Measurements from ENCODE around the gene ZCCHC14.
"Not testable (repeated sequence)": the region's sequence is repeated elsewhere in the genome, so short reads cannot be mapped to it uniquely, and the experiment has no call there.

Gene ZCCHC14

DNA sequence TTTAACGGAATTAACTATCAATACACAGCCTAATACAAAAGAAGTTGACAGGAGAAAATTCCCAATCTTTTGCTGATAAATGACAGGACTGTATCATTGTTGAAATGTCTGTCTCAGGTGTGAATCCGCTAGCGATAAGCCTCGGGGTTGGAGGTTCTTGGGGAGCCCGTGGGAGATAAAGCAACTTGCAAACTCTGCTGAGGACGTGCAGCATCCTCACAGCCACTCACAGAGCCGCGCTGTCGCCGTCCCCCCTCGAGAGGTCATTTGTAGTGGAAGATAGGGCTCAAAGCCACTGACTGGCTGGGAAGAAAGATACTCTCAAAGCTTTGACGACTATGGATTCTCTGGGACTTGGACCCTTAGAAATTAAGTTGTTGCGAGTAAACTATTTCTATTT lies 83.7 kb downstream of the ZCCHC14 start:
- DNase-seq (ENCODE audit: low read depth), result no peak

DNA sequence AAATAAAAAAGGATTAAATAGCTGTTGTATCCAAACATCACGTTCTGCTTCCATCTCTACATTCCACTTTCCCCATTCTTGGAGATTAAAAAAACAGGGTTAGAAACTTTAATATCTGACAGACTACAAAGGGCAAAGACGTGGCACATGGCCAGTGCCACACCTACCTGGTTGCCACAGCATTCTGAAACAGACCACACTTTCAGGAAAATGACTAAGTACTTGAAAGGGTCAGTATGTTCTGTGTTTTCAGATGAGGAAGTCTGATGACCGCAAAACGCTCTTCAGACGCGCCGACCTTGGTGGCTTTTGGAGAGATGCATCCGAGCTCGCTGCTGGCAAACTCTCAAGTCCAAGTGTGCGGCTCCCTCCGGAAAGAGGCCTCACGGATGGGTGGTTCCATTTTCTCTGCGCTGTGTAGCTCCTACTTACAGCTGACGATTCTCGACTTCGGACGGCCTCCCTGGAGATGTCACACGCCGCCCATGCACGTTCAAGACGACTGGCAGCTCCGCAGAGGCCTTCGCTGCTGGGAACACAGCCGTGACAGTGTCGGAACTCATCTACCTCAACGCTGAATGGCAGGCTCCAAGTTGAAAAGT lies 85.2 kb downstream of the ZCCHC14 start:
- peak; percentile 89 for DNase-seq (ENCODE audit: low read depth)

- no peak for DNase-seq (ENCODE audit: low read depth)
These were observed 86.2 kb downstream of the ZCCHC14 start for GRCh38 chr16:87406495-87407088.

GRCh38 chr16:87404764-87405625 lies 87.8 kb downstream of the ZCCHC14 start:
- no peak for DNase-seq (ENCODE audit: low read depth)

- DNase-seq (ENCODE audit: low read depth), result no peak
These were observed 97.5 kb downstream of the ZCCHC14 start for GRCh38 chr16:87395181-87395842.

GRCh38 chr16:87393680-87394055 lies 99.2 kb downstream of the ZCCHC14 start:
- DNase-seq (ENCODE audit: low read depth), result no peak

- DNase-seq (ENCODE audit: low read depth), result peak; percentile 53
These were observed 99.8 kb downstream of the ZCCHC14 start for GRCh38 chr16:87392821-87393679.

- DNase-seq (ENCODE audit: low read depth), result peak; percentile 96
These were observed 100.6 kb downstream of the ZCCHC14 start, which contains the start of gene MAP1LC3B for GRCh38 chr16:87391950-87392820. Gene MAP1LC3B (plus strand): TSS chr16:87392336. CDS start chr16:87392428, 92 bp downstream.

DNA sequence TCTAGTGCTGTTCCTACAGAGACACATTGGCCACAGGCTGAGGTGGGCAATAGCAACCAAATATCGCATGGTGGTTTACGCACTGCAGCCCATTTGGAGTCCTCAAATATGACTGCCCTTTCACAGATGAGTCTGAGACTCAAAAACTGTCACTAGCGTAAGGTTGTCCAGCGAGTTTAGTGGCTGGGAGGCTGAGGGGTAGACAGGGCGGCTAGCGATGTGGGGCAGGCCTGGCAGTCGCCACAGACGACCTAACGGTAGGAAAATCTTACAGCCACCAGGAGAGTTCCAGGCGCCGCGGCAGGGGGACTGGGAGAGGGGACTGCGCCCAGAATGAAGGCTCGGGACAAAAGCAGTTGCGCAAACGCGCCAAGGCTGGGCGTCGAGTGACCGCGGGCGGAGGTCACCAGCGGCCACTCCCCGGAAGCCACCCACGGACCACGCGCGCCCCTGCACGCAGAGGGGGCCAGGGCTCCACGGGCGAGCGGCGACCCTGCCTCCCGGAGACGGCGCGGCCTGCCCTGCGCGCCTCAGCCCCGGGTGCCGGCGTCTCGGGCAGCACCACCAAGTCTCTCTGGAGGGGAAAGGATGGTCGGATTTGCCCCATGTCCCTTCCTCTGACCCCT lies 101.4 kb downstream of the ZCCHC14 start:
- no peak for DNase-seq (ENCODE audit: low read depth)

- DNase-seq (ENCODE audit: low read depth), result no peak
These were observed 102.0 kb downstream of the ZCCHC14 start for GRCh38 chr16:87390641-87391323.

DNA sequence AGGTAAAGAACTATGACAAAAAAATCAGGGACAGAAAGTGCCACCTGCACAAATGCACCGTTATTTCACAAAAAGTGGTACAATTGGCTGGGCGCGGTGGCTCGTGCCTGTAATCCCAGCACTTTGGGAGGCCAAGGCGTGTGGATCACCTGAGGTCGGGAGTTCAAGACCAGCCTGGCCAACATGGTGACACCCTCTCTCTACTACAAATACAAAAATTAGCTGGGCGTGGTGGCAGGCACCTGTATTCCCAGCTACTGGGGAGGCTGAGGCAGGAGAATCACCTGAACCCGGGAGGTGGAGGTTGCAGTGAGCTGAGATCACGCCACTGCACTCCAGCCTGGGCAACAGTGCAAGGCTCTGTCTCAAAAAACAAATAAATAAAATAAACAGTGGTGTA lies 102.9 kb downstream of the ZCCHC14 start:
- DNase-seq (ENCODE audit: low read depth), result not testable (repeated sequence)

DNA sequence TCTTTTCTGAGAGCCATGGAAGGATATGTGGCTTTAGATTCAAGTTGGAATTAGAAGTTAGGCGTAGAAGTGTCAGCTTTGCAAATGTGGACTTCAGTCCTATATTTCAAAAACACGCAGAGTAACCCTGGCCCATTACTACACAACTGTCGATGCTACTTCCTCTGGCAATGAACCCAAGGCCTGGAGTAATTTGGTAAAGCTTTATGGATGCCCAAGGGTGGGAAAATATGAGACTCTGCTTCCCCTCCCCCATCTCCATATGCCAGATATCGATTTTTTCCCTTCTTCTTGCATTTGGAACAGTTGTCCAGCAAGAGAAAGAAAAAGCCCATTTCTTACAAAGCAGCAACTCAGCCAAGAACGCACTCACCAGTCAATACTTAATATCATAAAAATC lies 103.6 kb downstream of the ZCCHC14 start:
- DNase-seq (ENCODE audit: low read depth), result no peak

DNA sequence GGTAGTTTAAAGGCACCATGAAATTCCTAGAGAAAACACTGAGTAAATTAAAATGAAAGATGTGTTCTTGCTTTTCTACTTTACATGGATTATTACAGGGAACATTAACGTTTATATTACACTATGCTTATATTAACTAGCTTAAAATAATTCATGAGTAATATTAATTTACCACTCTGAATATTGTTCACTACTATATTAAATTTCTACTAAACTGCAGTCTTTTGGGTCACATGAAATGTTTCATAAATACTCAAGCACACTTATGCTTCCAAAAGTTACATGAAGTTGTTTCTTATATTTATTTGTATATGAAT lies 104.0 kb downstream of the ZCCHC14 start:
- DNase-seq (ENCODE audit: low read depth), result no peak

DNA sequence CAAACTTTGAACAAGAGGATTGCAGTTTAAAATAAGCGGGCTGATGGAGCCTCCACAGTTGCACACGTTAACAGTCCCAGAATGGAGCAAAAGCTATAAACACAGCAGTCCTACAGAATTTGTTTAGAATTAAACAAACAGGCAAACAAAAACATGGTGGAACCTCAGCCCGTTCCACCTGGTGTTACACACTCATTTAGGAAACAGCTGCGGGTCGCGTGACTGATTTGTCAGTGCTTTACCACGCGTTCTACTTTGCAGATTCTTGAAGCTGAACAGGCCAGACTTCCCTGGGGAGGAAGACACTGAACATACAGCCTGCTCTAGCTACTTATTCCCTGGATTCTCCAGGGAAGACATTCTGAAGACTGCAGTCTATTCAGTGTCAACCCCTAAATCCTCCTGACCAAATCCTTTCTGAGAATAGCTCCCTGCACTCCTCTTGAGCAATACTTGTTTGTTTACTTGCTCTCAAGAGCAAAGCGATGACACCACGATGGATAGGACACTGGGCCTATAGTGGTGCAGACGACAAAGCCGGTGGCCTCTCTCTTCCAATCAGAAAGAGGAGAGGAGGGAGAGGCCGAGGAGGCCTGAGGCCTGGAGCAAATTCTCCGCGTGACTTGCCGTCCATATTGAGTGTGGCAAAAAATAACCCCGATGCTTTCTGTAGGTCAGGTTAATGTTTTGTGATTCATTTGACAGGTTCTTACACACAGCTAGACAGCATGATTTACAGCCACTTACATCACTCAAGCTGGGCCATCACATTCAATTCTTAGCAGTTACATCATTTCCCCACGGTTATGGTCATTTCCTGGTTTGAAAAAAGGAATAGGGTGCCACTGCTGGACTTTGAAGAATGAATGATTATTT lies 104.6 kb downstream of the ZCCHC14 start:
- DNase-seq (ENCODE audit: low read depth), result peak; percentile 99

DNA sequence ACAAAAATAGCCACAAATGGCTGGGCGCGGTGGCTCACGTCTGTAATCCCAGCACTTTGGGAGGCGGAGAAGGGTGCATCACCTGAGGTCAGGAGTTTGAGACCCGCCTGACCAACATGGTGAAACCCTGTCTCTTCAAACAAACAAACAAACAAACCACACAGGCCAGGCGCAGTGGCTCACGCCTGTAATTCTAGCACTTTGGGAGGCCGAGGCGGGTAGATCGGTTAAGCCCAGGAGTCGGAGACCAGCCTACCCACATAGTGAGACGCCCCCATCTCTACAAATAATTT lies 108.0 kb downstream of the ZCCHC14 start:
- not testable (repeated sequence) for DNase-seq (ENCODE audit: low read depth)

- no peak for DNase-seq (ENCODE audit: low read depth)
These were observed 108.5 kb downstream of the ZCCHC14 start for GRCh38 chr16:87384162-87384874.

DNA sequence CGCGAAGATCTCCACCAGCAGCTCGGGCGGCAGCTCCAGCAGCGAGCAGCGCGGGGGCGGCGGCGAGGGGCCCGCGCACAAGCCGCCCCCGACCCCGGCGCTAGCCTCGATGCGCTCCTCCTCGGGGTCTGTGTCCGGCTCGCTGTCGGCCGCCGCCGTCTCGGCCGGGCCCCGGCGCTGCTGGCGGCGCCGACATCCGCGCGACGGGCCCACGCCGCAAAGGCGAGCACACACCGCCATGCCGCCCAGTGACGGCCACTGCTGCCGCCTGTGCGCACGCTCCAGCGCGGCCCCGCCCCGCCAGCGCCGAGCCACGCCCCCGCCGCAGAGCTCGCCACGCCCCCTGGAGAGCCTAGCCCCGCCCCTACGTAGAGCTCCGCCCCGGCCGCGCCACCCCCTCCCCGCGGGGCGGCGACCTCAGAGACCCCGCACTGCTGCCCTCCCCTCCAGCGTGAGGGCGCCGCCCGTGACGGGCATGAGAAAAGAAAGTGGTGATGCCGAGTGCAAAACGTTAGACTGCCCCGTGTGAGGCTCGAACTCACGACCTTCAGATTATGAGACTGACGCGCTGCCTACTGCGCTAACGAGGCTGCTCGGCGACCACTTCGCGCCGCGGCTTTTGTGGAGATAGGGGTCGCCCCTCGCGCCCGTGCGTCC lies 109.2 kb downstream of the ZCCHC14 start, which contains the start of gene FBXO31:
Gene FBXO31 (minus strand): TSS at position 272 of the 657 bp plus-strand sequence. CDS start 32 bp downstream, at position 240.
- peak; percentile 93 for DNase-seq (ENCODE audit: low read depth)

Measured in EH (cell line).